NT2/D1 (cell line): ENCODE results near the gene SRSF8.

Experiments
- SUZ12 ChIP-seq: IDR thresholded peaks from 2 replicates; pipeline ENCODE4 v1.6.1; 2011; ENCODE audit not compliant: insufficient read length, insufficient read depth; ENCODE audit errors: extremely low read depth
- ZNF274 ChIP-seq: IDR thresholded peaks from 2 replicates; pipeline ENCODE4 v1.6.1; 2011; ENCODE audit warnings: mild to moderate bottlenecking, low read depth, low read length

GRCh38 chr11:95057959-95058358, 8.8 kb upstream of the SRSF8 start:
- no peak for TF ChIP-seq ZNF274
- TF ChIP-seq SUZ12, result no peak
